DMS153 (cell line): ENCODE measurements around the gene ITGB1BP1.
"Not testable (repeated sequence)": the region's sequence is repeated elsewhere in the genome, so short reads cannot be mapped to it uniquely, and the experiment has no call there.

Source experiments
- DNase-seq: peaks from one replicate; lab custom pipeline; 2025; lab: John Stamatoyannopoulos, UW

ITGB1BP1 gene

GRCh38 chr2:9400268-9401058 is 22.9 kb downstream of the ITGB1BP1 start:
- DNase-seq: no peak

- no peak for DNase-seq
These were observed 24.2 kb downstream of the ITGB1BP1 start for GRCh38 chr2:9398881-9399780.

GRCh38 chr2:9398251-9398650 is 25.1 kb downstream of the ITGB1BP1 start:
- DNase-seq: not testable (repeated sequence)

- DNase-seq: no peak
These were observed 26.1 kb downstream of the ITGB1BP1 start for GRCh38 chr2:9397201-9397600.

GRCh38 chr2:9394816-9395215 is 28.5 kb downstream of the ITGB1BP1 start:
- DNase-seq: no peak

GRCh38 chr2:9392898-9393765 is 30.2 kb downstream of the ITGB1BP1 start:
- no peak for DNase-seq

GRCh38 chr2:9391961-9392720 is 31.2 kb downstream of the ITGB1BP1 start:
- DNase-seq: no peak

- no peak for DNase-seq
These were observed 32.3 kb downstream of the ITGB1BP1 start for GRCh38 chr2:9390991-9391390.

- no peak for DNase-seq
These were observed 33.0 kb downstream of the ITGB1BP1 start for GRCh38 chr2:9390151-9390850.

- no peak for DNase-seq
These were observed 34.1 kb downstream of the ITGB1BP1 start for GRCh38 chr2:9388950-9389911.

- no peak for DNase-seq
These were observed 35.1 kb downstream of the ITGB1BP1 start for GRCh38 chr2:9388199-9388681.

GRCh38 chr2:9385841-9386240 is 37.5 kb downstream of the ITGB1BP1 start:
- no peak for DNase-seq

- DNase-seq: no peak
These were observed 38.8 kb downstream of the ITGB1BP1 start for GRCh38 chr2:9384521-9384920.

- no peak for DNase-seq
These were observed 40.6 kb downstream of the ITGB1BP1 start for GRCh38 chr2:9382604-9383235.

GRCh38 chr2:9380702-9381628 is 42.4 kb downstream of the ITGB1BP1 start:
- DNase-seq: no peak

- DNase-seq: no peak
These were observed 44.0 kb downstream of the ITGB1BP1 start for GRCh38 chr2:9379391-9379755.

- no peak for DNase-seq
These were observed 44.6 kb downstream of the ITGB1BP1 start for GRCh38 chr2:9378433-9379390.
